Astrocyte of the spinal cord (primary cell): ENCODE measurements around the gene FAM217A.
A peak's percentile ranks its signal among the peaks of the same experiment; 100 is the strongest.

ENCODE experiments used
- DNase-seq: peaks from one replicate; pipeline ENCODE4 v3.0.0; 2011; ENCODE audit warnings: low read depth, low spot score
- H3K4me3 ChIP-seq: 2 replicates; pipeline ENCODE4 v1.5.1; 2011; ENCODE audit warnings: low read depth, mild to moderate bottlenecking, low read length, moderate library complexity
- CTCF ChIP-seq: IDR thresholded peaks from 2 replicates; pipeline ENCODE4 v1.5.1; 2012; ENCODE audit warnings: low read depth, mild to moderate bottlenecking, low read length, inconsistent platforms
- in situ Hi-C: cut with HindIII; loops from 2 replicates; pipeline ENCODE4 v1.10.0; 2017; ENCODE audit warnings: low sequenced_read_pairs

The FAM217A gene

DNA sequence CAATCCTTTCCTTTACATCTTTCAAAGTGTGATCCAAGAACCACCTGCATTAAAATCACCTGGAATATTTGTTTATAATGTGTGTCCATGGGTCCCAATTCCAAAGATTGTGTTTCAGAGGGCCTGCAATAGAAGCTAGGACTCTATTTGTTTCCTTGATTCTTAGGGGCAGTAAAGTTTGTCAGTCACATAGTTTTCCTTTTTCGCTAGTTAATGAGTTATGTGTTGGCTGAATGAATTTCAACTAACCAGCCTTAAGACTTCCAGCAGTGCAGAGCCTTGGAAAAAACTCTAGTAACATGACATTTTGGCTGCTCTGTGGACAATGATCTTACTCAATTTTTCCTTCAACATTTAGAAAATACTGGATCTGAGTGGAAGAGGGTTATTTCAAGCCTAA, 11.3 kb downstream of the FAM217A start:
- TF ChIP-seq CTCF = no peak
- no peak for DNase-seq
- no peak overlapping the region for H3K4me3 ChIP-seq
- in situ Hi-C loops = no loop called here

DNA sequence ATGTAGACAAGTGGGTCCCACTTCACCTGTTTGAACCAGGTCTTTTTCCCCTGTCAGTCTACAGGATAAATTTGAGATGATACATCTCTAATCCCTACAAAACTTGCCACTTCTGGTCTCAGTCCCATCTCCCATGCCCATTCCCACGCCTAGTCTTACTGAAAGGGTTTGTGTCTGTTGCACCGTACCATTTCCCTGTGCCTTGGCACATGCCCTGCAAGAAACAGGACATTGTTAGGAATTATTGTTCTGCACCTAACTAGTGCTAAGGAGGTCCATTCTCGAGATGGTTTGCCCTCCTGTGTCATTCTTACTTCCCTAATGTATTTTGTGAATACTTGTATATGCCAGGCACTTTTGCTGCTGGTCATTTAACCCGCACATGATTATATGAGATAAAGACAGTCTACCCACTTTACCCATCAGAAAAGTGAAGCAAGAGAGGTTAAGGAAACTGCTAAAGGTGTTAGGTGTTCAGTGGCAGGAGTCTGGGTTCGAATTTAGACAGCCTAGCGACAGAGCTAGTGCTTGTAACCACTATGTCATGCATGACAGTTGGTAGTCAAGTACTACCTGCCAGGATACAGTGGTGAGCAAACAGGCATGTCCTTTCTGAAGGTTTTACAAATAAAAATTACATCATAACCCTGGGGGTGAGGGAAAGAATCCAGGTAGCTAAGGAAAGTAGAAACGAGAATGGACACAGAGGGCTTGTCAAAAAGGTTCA, 12.7 kb downstream of the FAM217A start:
- in situ Hi-C loops = no loop called here
- no peak for DNase-seq
- no peak overlapping the region for H3K4me3 ChIP-seq
- no peak for TF ChIP-seq CTCF

DNA sequence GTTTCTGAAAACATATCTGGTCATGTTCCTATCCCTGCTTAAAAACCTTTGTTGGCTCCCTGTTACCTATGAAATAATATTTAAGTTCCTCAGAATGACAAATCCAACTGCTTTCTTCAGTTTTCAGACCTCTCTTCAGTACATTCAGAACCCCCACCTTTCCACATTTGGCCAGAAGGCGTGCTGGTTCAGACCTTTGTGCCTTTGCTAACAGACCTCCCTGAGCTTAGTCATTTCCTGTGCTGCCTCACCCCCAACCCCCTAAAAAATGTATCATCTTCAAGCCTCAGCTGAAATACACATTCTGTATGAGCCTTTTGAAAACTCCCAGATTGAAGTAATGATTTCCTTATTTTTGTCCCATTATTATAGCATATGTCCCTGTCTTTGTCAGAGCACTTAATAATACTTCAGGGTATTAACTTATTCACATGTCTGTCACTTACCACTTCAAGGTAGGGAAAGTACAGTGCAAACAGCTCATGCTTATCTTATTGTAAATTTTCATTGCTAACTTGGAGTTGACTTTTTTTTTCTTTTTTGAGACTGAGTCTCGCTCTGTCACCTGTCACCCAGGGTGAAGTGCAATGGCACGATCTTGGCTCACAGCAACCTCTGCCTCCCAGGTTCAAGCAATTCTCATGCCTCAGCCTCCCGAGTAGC, 19.7 kb downstream of the FAM217A start:
- DNase-seq = peak; percentile 87
- TF ChIP-seq CTCF = peak; percentile 10
- in situ Hi-C loops = no loop called here
- no peak overlapping the region for H3K4me3 ChIP-seq

DNA sequence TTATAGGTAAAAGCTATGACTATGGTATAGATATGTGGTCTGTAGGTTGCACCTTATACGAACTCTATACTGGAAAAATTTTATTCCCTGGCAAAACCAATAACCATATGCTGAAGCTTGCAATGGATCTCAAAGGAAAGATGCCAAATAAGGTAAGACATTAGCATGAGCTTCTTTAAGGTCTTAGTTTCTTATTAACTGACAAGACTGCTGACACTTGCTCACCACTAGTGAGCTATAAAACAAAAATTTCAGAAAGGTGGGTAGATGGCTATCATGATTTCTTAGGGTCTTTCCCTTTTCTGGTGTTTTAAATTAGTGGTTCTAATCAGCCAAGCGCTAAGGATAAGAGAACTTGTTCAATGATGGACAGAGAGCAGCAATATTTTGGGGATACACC, 21.9 kb downstream of the FAM217A start:
- H3K4me3 ChIP-seq = no peak overlapping the region
- no peak for TF ChIP-seq CTCF
- DNase-seq = no peak
- in situ Hi-C loops = no loop called here

- peak; percentile 74 for DNase-seq
- in situ Hi-C loops = no loop called here
- no peak overlapping the region for H3K4me3 ChIP-seq
- peak; percentile 69 for TF ChIP-seq CTCF
These were observed 23.4 kb downstream of the FAM217A start for GRCh38 chr6:4055420-4056041.

DNA sequence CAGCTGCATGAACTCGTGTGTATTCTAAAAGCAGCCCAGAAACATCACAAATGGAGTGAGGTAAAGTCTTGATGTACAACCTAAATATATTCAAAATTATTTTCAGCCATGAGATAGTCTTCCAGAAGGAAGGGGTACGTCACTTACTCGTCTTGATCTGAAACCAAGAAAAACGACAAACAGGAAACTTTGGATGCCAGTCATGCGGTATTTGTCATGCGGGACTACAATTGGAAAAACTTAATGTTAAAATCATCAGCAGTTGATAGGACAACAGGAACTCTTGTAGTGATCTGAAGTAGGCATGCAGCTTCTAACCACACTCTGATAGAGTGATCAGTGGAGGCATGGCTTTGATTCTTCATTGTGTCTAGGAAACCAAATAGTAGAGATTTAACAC, 29.7 kb downstream of the FAM217A start:
- in situ Hi-C loops = no loop called here
- no peak overlapping the region for H3K4me3 ChIP-seq
- DNase-seq = no peak
- no peak for TF ChIP-seq CTCF
